ENCODE results near the gene AARSD1.
"Not testable (repeated sequence)": the region's sequence is repeated elsewhere in the genome, so short reads cannot be mapped to it uniquely, and the experiment has no call there.

Gene AARSD1

GRCh38 chr17:42964161-42964932 lies at the start of gene AARSD1:
AARSD1 (minus strand) TSS chr17:42964454; CDS start chr17:42964440, 14 bp downstream.
- peak; percentile 92 for DNase-seq

DNA sequence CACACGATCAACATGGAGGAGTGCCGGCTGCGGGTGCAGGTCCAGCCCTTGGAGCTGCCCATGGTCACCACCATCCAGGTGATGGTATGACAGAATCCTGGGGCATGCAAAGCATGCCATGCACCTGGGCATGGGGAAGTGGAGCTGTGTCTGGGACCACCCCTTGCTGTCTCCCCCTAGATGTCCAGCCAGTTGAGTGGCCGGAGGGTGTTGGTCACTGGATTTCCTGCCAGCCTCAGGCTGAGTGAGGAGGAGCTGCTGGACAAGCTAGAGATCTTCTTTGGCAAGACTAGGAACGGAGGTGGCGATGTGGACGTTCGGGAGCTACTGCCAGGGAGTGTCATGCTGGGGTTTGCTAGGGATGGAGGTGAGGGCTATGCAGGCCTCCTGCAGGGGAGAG lies 49.0 kb upstream of the AARSD1 start:
- no peak for DNase-seq

DNA sequence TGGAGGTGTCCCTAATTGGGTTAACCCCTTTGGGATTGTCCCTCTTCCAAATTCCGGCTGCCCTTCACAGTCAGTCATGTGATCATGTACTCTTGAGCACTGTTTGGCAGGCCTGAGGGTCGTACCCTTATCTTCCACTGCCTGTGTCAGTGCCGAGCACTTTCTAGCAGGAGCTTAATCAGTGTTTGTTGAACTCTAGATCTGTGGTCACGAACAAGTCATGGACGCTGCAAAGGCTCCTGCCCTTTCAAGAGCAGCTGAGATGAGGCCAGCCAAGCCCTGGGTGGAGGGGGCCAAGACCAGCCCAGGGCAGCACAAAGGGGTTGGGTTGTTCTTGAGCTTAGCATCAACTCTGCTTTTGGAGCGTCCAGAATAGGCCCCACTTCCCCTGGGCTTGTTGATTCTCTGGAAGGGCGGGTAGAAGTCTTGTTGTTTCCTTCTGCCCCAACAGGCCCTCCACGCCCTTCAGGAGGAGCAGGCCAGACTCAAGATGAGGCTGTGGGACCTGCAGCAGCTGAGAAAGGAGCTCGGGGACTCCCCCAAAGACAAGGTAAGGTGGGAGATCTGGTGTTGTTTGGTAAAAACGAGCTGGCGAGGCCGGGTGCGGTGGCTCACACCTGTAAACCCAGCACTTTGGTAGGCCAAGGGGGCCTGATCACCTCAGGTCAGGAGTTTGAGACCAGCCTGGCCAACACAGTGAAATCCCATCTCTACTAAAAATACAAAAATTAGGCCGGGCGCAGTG lies 47.6 kb upstream of the AARSD1 start:
- no peak for DNase-seq

- DNase-seq, result no peak
These were observed 46.5 kb upstream of the AARSD1 start for GRCh38 chr17:43010667-43011308.

DNA sequence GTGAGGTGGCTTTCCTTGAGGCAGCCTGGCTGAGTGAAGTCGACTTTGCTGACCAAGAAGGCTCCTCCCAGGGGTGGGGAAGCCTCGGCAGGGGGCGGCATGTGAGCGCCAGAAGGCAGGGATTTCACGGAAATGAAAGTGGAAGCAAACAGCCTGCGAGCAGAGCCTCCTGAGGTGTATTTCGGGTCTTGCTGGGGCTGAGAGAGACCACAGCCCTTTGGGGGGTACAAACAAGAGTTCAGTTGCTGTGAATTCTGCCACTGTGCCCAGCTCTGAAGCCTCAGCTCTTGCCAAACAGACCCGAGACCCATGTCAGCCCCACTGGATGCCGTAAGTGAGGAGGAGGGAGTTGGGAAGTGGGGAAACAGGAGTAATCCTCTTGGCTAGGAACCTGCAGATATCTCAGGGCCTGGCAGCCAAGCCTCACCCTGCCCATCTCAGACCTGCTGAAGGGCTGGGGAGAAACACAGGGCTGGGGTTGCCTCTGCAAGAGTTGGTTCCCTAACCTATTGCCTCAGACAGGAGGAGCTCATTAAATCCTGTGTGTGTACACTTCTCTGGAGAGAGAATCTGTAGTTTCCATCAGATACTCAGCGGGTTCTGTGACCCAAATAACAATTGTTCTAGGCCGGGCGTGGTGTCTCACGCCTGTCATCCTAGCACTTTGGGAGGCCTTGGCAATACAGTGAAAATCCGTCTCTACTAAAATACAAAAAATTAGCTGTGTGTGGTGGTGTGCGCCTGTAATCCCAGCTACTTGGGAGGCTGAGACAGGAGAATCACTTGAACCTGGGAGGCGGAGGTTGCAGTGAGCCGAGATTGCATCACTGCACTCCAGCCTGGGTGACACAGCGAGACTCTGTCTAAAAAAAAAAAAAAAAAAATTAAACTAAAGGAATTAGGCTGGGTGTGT lies 42.6 kb upstream of the AARSD1 start, which contains the start of gene IFI35:
Gene IFI35 (plus strand): TSS at position 146 of the 913 bp plus-strand sequence. CDS start 164 bp downstream, at position 310.
- DNase-seq, result peak; percentile 90

- DNase-seq, result peak; percentile 66
These were observed 39.4 kb upstream of the AARSD1 start for GRCh38 chr17:43003542-43004172.

DNA sequence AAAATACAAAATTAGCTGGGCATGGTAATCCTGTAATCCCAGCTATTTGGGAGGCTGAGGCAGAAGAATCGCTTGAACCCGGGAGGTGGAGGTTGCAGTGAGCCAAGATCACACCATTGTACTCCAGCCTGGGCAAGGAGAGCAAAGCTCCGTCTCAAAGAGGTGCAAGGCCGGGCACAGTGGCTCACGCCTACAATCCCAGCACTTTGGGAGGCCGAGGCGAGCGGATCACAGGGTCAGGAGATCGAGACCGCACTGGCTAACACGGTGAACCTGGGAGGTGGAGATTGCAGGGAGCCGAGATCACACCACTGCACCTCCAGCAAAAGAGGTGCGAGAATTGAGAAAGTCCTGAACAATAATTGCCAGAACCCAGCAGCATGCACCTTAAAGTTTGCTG lies 36.6 kb upstream of the AARSD1 start:
- DNase-seq, result not testable (repeated sequence)

DNA sequence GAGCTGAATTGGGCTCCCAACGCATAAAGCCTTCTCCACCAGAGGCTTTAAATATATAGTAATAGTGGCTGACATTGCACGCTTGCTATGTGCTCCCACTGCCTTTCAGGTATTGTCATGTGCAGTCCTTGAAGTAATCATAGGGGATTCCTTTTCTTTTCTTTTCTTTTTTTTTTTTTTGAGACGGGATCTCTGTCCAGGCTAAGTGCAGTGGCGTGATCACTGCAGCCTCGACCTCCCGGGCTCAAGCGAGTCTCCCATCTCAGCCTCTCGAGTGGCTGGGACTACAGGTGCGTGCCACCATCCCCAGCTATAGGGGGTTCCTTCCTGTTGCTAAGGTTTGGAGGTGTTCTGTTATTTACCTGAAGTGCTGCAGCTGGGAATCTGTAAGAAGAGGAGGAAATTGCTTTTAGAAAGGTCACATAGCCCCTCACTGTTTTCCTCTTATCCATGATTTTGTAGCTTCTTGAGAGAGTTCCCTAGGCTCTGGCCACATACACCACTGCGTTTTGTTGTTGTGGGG lies 34.8 kb upstream of the AARSD1 start:
- no peak for DNase-seq

GRCh38 chr17:42997984-42998938 lies 34.0 kb upstream of the AARSD1 start, which contains the start of gene RPL27:
RPL27 (plus strand) TSS chr17:42998419; CDS start chr17:42998751, 332 bp downstream.
- peak; percentile 98 for DNase-seq

DNA sequence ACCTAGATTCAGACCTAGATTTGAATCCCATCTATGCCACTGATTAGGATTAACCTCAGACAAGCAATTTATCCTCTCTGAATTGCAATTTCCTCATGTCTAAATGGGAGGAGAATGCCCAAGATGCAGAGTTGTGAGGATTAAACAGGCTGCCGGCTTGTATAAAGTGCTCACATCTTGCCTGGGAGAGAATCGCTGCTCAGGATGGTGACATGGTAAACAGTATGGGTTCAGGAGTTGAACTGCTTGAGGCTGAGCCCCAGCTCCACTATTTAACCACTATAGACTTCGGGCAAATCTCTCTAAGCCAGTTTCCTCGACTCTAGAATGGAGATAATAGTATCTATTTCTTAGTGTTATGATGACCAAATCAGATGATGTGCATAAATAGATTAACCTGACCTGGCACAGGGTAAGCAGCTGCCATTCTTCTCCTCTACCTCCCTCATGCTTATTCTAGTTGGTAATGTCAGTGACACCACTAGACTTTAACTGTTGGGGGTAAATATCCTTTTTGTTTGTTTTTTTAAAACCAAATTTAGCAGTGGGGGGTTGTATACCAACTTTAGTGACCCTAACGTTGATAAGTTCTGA lies 33.2 kb upstream of the AARSD1 start:
- DNase-seq, result no peak

DNA sequence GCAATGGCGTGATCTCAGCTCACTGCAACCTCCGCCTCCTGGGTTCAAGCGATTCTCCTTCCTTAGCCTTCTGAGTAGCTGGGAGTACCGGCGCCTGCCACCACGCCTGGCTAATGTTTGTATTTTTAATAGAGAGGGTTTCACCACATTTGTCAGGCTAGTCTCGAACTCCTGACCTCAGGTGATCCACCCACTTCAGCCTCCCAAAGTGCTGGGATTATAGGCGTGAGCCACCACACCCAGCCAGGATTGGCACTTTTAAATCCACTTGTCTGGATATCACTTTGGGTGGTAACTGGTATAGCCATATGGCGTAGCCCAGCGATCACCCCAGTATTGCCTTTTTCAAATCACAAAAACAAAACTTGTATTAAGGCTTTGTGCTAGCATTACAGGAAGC lies 29.7 kb upstream of the AARSD1 start:
- DNase-seq, result not testable (repeated sequence)

DNA sequence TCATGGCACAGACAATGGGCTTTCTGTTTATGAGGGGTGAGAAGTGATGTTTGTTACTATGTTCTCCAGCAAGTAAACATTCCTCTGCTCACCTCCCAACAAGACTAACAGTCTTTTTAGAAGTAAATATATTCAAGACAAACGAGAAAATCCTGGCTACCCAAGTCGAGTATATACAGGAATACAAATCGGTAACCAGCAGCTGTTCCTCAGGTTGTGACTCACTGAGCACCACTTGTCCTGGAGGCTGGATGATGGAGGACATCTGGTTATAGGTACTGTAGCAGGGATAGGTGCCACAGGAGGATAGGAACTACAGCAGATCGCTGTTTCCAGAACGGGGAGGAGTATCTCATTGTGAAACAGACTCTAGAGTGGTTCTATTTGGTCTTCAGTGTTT lies 28.6 kb upstream of the AARSD1 start:
- no peak for DNase-seq

DNA sequence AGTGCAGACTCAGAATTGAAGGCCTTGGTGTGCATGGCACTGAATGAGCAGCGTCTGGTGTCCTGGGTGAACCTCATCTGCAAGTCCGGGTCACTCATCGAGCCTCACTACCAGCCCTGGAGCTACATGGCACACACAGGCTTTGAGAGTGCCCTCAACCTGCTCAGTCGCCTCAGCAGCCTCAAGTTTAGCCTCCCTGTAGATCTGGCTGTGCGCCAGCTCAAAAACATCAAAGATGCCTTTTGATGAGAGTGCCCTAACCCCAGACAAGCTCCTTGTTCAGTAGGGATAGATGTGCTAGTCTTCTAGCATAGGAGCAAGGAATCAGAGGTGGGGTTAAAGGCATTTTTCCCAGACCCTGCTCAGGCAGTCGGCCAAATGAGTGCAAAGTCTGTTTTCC lies 27.2 kb upstream of the AARSD1 start:
- no peak for DNase-seq

DNA sequence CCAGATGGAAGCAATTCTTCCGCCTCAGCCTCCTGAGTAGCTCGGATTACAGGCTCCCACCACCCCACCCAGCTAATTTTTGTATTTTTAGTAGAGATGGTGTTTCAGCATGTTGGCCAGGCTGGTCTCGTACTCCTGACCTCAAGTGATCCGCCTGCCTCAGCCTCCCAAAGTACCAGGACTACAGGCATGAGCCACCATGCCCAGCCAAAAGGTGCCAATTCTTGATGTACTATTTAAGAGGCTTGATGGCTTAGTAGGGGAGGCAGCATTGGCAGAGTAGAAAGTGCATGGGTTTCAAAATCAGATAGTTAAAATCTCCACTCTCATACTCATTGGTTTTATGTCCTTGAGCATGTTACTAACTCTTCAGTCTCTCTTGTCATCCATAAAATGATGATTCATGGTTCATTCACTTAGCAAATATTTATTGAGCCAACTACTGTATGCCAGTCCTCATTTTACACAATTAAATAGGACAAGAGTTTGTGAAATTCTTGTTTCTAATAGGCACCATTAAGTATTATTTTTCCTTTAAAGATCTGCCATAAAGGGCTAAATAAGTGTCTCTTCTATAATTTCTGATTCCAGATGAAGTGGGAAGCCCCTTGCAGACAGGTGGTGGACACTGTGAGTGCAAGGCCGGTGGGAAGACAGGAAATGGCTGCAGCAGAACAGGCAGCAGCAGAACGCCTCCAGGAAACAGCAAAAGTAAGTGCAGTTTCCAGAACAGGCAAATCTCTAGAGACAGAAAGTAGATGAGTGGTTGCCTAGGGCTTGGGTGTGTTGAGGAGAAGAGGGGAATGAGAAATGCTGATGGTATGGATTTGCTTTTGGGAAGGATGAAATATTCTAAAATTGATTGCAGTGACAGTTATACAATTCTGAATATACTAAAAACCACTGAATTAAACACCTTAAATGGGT lies 25.7 kb upstream of the AARSD1 start:
- DNase-seq, result no peak

GRCh38 chr17:42989141-42989540 lies 24.9 kb upstream of the AARSD1 start:
- DNase-seq, result no peak

- no peak for DNase-seq
These were observed 21.0 kb upstream of the AARSD1 start for GRCh38 chr17:42985225-42985624.

DNA sequence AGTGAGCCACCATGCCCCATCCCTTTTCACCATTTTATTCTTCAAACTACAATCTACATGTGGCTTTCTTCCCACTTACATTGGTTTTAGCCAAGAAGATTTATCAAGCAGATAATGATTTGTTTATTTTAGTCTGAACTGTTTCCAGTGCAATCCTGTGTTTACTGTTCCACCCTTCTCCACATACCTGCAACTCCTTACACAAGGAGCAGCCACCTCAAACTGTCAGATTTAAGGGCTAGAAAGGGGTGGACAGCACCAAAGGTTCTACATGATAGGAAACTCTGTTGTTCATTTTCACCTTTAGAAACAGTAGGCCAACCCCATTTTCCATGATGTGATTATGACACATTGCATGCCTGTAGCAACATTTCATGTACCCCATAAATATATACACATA lies 18.0 kb upstream of the AARSD1 start:
- DNase-seq, result no peak

GRCh38 chr17:42980766-42981397 lies 16.6 kb upstream of the AARSD1 start:
- peak; percentile 77 for DNase-seq

Data from activated CD8-positive, alpha-beta memory T cell treated with anti-CD3 and anti-CD28 coated beads for 24 hours (primary cell).